HepG2 (cell line): ENCODE results near the gene P2RY2. TPM values are rescaled to one million over a fixed set of nuclear protein-coding genes. Genes with fewer than 3 reads are reported as not detected.
A peak's percentile ranks its signal among the peaks of the same experiment; 100 is the strongest.

Source experiments
- AHDC1 ChIP-seq: sonication (generic); formaldehyde crosslinking; IDR thresholded peaks from 2 replicates; pipeline ENCODE4 v1.5.1; 2020; ENCODE audit warnings: mild to moderate bottlenecking, missing genetic modification reagents, borderline replicate concordance
- AKAP8 ChIP-seq: sonication (generic); formaldehyde crosslinking; IDR thresholded peaks from 2 replicates; pipeline ENCODE4 v1.5.1; 2020; ENCODE audit warnings: mild to moderate bottlenecking, missing genetic modification reagents
- CSRNP1 ChIP-seq: sonication (generic); formaldehyde crosslinking; IDR thresholded peaks from 2 replicates; pipeline ENCODE4 v1.8.1; 2023; ENCODE audit warnings: mild to moderate bottlenecking, missing genetic modification reagents
- FOXM1 ChIP-seq: sonication (generic); formaldehyde crosslinking; IDR thresholded peaks from 2 replicates; pipeline ENCODE4 v1.5.0; 2020; ENCODE audit warnings: missing genetic modification reagents
- NBN ChIP-seq: fragments of 450-650 bp; conservative IDR thresholded peaks from 2 replicates; pipeline ENCODE4 v1.6.1; 2017
- NR2F6 ChIP-seq, 2 experiments: IDR thresholded peaks; 2 replicates each; pipeline ENCODE4 v1.6.1; 2016; ENCODE audit warnings: antibody characterized with exemption in 1 of 2, mild to moderate bottlenecking in 1 of 2
- PHF8 ChIP-seq: sonication (generic); formaldehyde crosslinking; IDR thresholded peaks from 2 replicates; pipeline ENCODE4 v1.5.0; 2020; ENCODE audit warnings: missing genetic modification reagents
- RFXAP ChIP-seq: sonication (generic); formaldehyde crosslinking; IDR thresholded peaks from 2 replicates; pipeline ENCODE4 v1.4.0; 2020; ENCODE audit warnings: missing genetic modification reagents, borderline replicate concordance
- SMC3 ChIP-seq: IDR thresholded peaks from 2 replicates; pipeline ENCODE4 v1.6.1; 2011; ENCODE audit warnings: low read length, improper control_type of control experiment
- SNAPC2 ChIP-seq: sonication (generic); formaldehyde crosslinking; IDR thresholded peaks from 2 replicates; pipeline ENCODE4 v1.8.1; 2022; ENCODE audit warnings: mild to moderate bottlenecking, missing genetic modification reagents
- ZBTB33 ChIP-seq: sonication (generic); formaldehyde crosslinking; IDR thresholded peaks from 2 replicates; pipeline ENCODE4 v1.4.0; 2020; ENCODE audit warnings: missing genetic modification reagents
- ZBTB7B ChIP-seq: sonication (generic); formaldehyde crosslinking; IDR thresholded peaks from 2 replicates; pipeline ENCODE4 v1.4.0; 2020; ENCODE audit warnings: missing genetic modification reagents
- ZNF557 ChIP-seq: sonication (generic); formaldehyde crosslinking; IDR thresholded peaks from 2 replicates; pipeline ENCODE4 v1.4.0; 2020; ENCODE audit warnings: missing genetic modification reagents
- ZNF629 ChIP-seq: sonication (generic); formaldehyde crosslinking; conservative IDR thresholded peaks from 2 replicates; pipeline ENCODE4 v1.5.0; 2020; ENCODE audit warnings: missing genetic modification reagents
- ZNF768 ChIP-seq: sonication (generic); formaldehyde crosslinking; IDR thresholded peaks from 2 replicates; pipeline ENCODE4 v1.4.0; 2020; ENCODE audit warnings: missing genetic modification reagents
- ZNF781 ChIP-seq: sonication (generic); formaldehyde crosslinking; IDR thresholded peaks from 2 replicates; pipeline ENCODE4 v1.5.1; 2020; ENCODE audit warnings: borderline replicate concordance, mild to moderate bottlenecking, missing genetic modification reagents; ENCODE audit errors: not compliant biosample characterization
- polyA plus RNA-seq, 8 experiments: library from polyadenylated mRNA; depleted of rRNA in 3 of 8; stranded (reverse) in 7 of 8; unstranded in 1 of 8; fragments of >200 nt; fragmentation: Illumina TruSeq in 4 of 8; extraction: Trizol in 4 of 8; gene quantifications; 2 replicates each; pipeline versions ENCODE4 v1.2.1 to v1.2.3, GENCODE V29; 2011 to 2016; ENCODE audit warnings: low read depth in 4 of 8, missing spikeins in 1 of 8, mixed read lengths in 1 of 8; ENCODE audit not compliant: insufficient read depth in 1 of 8
- total RNA-seq, 5 experiments: library from RNA; depleted of rRNA; stranded (reverse); fragments of >200 nt; fragmentation: Illumina TruSeq; extraction: Trizol; gene quantifications; 2 replicates each; pipeline ENCODE4 v1.2.3, GENCODE V29; 2016; ENCODE audit warnings: low read depth in 1 of 5
- TF ChIP-seq, protein P1 (sequence below): sonication (generic); formaldehyde crosslinking; IDR thresholded peaks from 2 replicates; pipeline ENCODE4 v1.5.1; 2020; ENCODE audit warnings: mild to moderate bottlenecking, missing genetic modification reagents, moderate library complexity

The P2RY2 gene
- total and polyA plus RNA-seq, 2 of the 13 experiments (the other 11 are each of a cell fraction or from before 2014, with no cell fraction given), result 0.95 to 3.1 TPM

DNA sequence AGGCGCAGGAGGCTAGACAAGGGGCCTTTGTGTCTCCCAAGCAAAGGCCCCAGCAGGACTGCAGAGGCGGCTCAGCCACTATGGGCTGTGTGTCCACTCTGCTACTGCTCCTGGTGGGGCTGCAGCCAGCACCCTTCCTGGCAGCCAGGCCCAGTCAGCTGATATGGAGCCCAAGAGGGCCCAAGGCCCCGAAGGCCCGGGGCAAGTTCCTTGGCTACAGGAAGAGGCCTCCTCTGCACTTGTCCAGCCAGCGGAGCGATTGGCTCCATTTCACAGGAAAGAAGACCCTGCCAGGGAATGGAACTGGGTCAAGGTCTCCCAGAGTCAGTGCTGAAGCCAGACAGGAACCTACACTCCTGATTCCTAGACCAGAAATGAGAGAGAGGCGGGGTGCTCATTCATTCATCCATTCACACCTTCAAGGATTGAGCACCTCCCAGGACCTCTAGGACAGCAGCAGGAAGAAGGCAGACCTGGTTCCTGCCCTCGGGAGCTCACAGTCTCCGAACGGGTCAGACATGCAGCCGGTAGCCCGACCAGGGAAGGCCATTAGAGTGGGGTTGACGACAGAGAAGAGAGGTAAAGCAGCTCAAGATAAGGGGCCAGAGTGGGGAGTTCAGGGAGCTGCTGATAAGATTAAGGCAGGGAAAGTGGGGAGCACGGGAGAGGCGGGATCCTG lies 811 bp upstream of the P2RY2 start (continued):
- TF ChIP-seq SMC3 (no peak), FOXM1 (CRISPR knock-in tag) (no peak), SNAPC2 (no peak), RFXAP (CRISPR knock-in tag) (no peak), ZNF629 (CRISPR knock-in tag) (peak; percentile 95), ZNF768 (CRISPR knock-in tag) (peak; percentile 51; the same call in 1 of the 2 replicates), NR2F6 (IDR thresholded peaks at IDR 0.05) (0 out of 2 replicates have a peak, but pooled peaks have one; percentile 9), NR2F6 (CRISPR knock-in tag; IDR thresholded peaks at IDR 0.05) (no peak), ZNF557 (CRISPR knock-in tag) (no peak), ZBTB7B (CRISPR knock-in tag) (no peak), AKAP8 (CRISPR knock-in tag) (no peak), ZNF781 (CRISPR knock-in tag) (no peak), CSRNP1 (no peak), PHF8 (CRISPR knock-in tag) (no peak), AHDC1 (CRISPR knock-in tag) (no peak), NBN (no peak), ZBTB33 (no peak)
- TF ChIP-seq, protein P1, sequence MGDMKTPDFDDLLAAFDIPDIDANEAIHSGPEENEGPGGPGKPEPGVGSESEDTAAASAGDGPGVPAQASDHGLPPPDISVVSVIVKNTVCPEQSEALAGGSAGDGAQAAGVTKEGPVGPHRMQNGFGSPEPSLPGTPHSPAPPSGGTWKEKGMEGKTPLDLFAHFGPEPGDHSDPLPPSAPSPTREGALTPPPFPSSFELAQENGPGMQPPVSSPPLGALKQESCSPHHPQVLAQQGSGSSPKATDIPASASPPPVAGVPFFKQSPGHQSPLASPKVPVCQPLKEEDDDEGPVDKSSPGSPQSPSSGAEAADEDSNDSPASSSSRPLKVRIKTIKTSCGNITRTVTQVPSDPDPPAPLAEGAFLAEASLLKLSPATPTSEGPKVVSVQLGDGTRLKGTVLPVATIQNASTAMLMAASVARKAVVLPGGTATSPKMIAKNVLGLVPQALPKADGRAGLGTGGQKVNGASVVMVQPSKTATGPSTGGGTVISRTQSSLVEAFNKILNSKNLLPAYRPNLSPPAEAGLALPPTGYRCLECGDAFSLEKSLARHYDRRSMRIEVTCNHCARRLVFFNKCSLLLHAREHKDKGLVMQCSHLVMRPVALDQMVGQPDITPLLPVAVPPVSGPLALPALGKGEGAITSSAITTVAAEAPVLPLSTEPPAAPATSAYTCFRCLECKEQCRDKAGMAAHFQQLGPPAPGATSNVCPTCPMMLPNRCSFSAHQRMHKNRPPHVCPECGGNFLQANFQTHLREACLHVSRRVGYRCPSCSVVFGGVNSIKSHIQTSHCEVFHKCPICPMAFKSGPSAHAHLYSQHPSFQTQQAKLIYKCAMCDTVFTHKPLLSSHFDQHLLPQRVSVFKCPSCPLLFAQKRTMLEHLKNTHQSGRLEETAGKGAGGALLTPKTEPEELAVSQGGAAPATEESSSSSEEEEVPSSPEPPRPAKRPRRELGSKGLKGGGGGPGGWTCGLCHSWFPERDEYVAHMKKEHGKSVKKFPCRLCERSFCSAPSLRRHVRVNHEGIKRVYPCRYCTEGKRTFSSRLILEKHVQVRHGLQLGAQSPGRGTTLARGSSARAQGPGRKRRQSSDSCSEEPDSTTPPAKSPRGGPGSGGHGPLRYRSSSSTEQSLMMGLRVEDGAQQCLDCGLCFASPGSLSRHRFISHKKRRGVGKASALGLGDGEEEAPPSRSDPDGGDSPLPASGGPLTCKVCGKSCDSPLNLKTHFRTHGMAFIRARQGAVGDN, result no peak
